AG09309 (cell line): ENCODE results near the gene SERINC2.
"Not testable (repeated sequence)": the region's sequence is repeated elsewhere in the genome, so short reads cannot be mapped to it uniquely, and the experiment has no call there.

Experiments used
- DNase-seq: peaks from one replicate; pipeline ENCODE4 v3.0.0-alpha.2; 2010; ENCODE audit warnings: low read depth
- H3K4me3 ChIP-seq: 2 replicates; pipeline ENCODE4 v1.5.1; 2011; ENCODE audit warnings: mild to moderate bottlenecking, low read depth, low read length, moderate library complexity; ENCODE audit not compliant: control insufficient read depth
- TF ChIP-seq, protein P1 (sequence below): IDR thresholded peaks from 2 replicates; pipeline ENCODE4 v1.5.1; 2011; ENCODE audit warnings: mild to moderate bottlenecking, low read depth, low read length, inconsistent platforms; ENCODE audit not compliant: insufficient read depth, control insufficient read depth; ENCODE audit errors: missing control alignments

The SERINC2 gene

DNA sequence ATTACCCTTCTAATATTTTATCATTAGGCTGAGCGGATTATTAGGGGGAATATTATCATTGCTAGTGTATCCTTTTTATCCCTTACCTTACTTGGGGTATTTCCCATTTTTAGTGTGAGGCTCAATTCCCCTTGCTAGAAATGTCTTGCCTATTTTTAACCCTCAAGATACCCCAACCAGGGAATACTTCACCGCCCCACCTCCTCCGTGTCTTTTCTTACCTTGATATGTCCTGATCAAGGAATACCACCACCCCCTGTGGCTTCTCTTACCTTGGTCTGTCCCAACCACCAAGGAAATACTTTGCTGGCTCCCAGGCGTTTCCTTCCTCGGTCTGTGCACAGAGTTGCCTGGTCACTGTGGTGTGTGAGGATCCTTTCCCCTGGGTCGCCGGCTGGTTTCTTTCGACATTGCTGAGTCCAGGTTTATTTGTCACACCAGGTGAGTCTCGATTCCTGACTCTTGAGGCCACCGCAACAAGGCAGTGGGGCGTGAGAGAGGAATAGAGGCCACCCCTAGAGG lies 57.8 kb downstream of the SERINC2 start:
- TF ChIP-seq, protein P1, sequence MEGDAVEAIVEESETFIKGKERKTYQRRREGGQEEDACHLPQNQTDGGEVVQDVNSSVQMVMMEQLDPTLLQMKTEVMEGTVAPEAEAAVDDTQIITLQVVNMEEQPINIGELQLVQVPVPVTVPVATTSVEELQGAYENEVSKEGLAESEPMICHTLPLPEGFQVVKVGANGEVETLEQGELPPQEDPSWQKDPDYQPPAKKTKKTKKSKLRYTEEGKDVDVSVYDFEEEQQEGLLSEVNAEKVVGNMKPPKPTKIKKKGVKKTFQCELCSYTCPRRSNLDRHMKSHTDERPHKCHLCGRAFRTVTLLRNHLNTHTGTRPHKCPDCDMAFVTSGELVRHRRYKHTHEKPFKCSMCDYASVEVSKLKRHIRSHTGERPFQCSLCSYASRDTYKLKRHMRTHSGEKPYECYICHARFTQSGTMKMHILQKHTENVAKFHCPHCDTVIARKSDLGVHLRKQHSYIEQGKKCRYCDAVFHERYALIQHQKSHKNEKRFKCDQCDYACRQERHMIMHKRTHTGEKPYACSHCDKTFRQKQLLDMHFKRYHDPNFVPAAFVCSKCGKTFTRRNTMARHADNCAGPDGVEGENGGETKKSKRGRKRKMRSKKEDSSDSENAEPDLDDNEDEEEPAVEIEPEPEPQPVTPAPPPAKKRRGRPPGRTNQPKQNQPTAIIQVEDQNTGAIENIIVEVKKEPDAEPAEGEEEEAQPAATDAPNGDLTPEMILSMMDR: no peak
- no peak overlapping the region for H3K4me3 ChIP-seq
- DNase-seq: no peak

DNA sequence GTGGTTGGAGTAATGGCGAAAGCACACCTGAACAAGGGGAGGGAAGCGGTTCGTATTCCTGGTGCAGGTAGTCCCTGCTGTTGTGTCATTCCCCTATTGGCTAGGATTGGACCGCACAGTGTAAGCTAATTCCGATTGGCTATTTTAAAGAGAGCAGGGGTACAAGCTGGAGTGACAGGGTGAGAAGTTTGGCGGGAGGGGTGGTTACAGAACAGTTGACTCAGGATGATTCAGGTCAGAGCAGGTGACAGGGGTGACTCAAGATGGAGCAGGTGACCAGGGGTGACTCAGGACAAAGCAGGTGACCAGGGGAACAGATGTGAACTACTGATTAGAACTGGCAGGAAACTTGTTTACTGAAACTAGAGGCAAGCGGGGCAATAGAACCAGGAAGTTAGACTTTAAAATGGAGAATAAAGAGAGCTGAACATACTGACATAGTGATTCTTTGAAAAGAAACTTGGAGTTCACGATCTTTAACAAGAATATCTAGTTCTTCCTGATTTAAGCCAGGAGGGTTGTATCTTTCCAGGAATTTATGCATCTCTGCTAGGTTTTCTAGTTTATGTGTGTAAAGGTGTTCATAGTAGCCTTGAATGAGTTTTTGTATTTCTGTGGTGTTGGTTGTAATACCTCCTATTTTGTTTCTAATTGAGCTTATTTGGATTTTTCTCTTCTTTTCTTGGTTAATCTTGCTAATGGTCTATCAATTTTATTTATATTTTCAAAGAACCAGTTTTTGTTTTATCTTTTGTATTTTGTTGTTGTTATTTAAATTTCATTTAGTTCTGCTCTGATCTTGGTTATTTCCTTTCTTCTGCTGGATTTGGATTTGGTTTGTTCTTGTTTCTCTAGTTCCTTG lies 58.7 kb downstream of the SERINC2 start:
- DNase-seq, H3K4me3 ChIP-seq: not testable (repeated sequence)

DNA sequence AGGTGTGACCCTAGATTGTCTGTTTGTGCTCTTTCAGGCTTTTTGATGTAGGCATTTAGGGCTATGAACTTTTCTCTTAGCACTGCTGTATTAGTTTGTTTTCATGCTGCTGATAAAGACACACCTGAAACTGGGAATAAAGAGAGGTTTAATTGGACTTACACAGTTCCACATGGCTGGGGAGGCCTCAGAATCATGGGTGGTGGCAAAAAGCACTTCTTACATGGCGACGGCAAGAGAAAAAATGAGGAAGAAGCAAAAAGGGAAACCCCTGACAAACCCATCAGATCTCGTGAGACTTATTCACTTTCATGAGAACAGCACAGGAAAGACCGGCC lies 59.3 kb downstream of the SERINC2 start:
- DNase-seq, H3K4me3 ChIP-seq: not testable (repeated sequence)

DNA sequence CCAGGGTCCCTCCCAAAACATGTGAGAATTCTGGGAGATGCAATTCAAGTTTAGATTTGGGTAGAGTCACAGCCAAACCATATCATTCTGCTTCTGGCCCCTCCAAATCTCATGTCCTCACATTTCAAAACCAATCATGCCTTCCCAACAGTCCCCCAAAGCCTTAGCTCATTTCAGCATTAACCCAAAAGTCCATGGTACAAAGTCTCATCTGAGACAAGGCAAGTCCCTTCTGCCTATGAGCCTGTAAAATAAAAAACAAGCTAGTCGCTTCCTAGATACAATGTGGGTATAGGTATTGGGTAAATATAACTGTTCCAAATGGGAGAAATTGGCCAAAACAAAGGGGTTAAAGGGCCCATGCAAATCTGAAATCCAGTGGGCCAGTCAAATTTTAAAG lies 59.7 kb downstream of the SERINC2 start:
- H3K4me3 ChIP-seq, DNase-seq: not testable (repeated sequence)

DNA sequence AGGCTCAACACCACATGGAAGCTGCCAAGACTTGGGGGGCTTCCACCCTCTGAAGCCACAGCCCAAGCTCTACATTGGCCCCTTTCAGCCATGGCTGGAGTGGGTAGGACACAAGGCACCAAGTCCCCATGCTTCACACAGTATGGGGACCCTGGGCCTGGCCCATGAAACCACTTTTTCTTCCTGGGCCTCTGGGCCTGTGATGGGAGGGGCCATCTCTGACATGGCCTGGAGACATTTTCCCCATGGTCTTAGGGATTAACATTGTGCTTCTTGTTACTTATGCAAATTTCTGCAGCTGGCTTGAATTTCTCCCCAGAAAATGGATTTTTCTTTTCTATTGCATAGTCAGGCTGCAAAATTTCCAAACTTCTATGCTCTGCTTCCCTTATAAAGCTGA lies 60.5 kb downstream of the SERINC2 start:
- DNase-seq, H3K4me3 ChIP-seq: not testable (repeated sequence)

DNA sequence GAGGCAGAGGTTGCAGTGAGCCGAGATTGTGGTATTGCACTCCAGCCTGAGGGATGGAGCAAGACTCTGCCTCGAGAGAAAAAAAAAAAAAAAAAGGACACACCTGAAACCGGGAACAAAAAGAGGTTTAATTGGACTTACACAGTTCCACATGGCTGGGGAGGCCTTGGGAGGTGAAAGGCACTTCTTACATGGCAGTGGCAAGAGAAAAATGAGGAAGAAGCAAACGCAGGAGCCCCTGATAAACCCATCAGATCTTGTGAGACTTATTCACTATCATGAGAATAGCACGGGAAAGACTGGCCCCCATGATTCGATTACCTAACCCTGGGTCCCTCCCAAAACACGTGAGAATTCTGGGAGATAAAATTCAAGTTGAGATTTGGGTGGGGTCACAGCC lies 61.6 kb downstream of the SERINC2 start:
- DNase-seq, H3K4me3 ChIP-seq: not testable (repeated sequence)

DNA sequence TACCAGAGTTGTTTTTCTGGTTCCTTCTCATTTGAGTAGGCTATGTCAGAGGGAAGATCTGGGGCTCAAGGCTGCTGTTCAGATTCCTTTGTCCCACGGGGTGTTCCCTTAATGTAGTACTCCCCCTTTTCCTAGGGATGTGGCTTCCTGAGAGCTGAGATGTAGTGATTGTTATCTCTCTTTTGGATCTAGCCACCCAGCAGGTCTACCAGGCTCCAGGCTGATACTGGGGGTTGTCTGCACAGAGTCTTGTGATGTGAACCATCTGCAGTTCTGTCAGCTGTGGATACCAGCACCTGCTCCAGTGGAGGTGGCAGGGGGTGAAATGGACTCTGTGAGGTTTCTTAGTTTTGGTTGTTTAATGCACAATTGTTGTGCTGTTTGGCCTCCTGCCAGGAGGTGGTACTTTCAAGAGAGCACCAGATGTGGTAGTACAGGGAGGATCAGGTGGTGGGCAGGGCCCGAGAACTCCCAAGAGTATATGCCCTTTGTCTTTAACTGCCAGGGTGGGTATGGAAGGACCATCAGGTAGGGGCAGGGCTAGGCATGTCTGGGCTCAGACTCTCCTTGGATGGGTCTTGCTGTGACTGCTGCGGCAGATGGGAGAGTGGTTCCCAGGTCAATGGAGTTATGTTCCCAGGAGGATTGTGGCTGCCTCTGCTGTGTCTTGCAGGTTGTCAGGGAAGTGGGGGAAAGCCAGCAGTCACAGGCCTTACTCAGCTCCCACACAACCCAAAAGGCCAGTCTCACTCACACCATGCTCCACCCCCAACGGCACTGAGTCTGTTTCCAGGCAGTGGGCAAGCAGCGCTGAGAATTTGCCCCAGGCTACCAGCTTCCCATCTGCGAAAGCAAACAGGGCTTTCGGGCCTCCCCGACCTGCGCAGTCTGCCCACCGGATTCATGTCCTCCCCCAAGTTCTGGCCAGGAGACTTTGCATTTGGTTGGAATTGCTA lies 64.2 kb downstream of the SERINC2 start:
- no peak for DNase-seq
- no peak overlapping the region for H3K4me3 ChIP-seq
- TF ChIP-seq, protein P1: no peak

DNA sequence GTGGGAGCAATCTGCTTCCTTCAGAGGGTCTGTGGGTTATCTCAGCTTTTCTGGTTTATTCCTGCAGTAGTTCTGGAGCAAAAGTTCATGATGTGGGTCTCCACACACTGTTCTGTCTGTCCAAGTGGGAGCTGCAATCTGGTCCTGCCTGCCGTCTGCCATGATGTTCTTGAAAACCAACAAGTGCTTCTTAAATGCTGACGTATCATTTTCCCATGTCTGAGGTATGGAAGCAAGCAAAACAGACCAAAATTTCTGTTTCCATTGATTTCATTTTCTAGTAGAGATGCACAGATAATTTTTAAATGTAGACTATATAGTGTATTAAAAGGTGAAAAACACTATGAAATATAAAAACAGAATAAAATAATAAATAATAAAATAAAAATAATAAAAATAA lies 65.2 kb downstream of the SERINC2 start:
- TF ChIP-seq, protein P1: no peak
- no peak overlapping the region for H3K4me3 ChIP-seq
- no peak for DNase-seq

DNA sequence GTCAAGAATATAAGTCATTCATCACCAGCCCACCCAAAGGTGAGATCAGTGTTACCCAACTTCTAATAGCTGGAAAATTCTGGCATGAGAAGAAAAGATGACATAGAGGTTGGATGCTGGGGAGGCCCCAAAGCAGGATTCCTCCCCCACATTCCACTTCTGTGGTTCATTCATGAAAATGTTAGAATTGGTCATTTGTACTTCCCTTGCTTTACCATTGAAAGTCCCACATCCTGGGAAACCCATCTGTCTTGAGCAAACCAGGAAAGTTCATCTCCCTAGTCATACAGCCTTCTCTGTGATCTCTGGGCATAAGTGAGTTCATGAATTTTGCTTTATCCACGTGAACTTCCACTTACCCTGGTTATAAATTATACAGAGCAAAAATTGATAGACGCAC lies 66.8 kb downstream of the SERINC2 start:
- TF ChIP-seq, protein P1: no peak
- no peak overlapping the region for H3K4me3 ChIP-seq
- no peak for DNase-seq

DNA sequence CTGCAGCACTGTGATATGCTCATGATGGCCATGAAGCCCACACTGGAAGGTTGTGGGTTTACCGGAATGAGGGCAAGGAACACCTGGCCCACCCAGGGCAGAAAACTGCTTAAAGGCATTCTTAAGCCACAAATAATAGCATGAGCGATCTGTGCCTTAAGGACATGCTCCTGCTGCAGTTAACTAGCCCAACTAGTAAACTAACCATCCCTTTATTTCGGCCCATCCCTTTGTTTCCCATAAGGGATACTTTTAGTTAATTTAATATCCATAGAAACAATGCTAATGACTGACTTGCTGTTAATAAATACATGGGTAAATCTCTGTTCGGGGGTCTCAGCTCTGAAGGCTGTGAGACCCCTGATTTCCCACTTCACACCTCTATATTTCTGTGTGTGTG lies 67.4 kb downstream of the SERINC2 start:
- H3K4me3 ChIP-seq, DNase-seq: not testable (repeated sequence)
